ENCODE results near the gene SPATS1. TPM values are rescaled to one million over a fixed set of nuclear protein-coding genes. Genes with fewer than 3 reads are reported as not detected.

The SPATS1 gene
- total and polyA plus RNA-seq, 2 donors (not counting 1 experiment from before 2014, with no cell fraction given): not detected

DNA sequence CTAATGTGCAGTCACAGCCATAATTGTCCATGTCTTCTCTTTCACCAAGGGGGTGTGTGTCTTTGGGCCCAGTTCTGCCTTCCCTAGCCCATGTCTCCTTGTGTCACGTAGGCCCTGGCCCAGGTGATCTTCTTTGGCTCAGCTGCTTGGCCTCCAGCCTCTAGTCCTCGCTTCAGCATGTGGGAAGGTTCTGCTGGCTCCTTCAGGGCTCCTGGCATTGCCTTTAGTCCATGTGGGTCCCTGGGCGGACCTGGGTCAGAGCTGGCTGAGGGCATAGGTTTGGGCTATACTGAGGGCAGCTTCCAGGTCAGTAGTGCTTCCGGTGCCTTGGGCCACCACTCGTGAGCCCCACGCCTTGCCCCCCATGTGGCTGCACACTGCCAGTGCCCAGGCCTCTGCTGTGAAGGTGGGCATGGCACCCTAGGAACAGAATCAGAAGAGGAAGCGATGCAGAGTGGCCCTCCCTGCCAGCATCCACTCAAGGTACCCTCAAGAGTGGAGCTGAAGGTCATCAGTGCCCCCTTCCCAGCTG is 42.1 kb upstream of the SPATS1 start:
- ATAC-seq (ENCODE audit: low read depth) (no peak), DNase-seq (no peak)
- Mint-ChIP-seq H3K9me3 (ENCODE audit: insufficient read depth) (no peaks in the 10 kb centered on the region), H3K4me1 (peaks cover 3% of the 10 kb centered on the region), H3K4me3 (no peak overlapping the region), H3K27ac (no peak overlapping the region), H3K27me3 (peaks cover 16% of the 10 kb centered on the region)
- no peak overlapping the region for H3K4me2 ChIP-seq (replicated peaks; ENCODE audit: low read depth, low read length, poor library complexity, severe bottlenecking)
- H3K9me3 ChIP-seq (ENCODE audit: control extremely low read depth in 1 of 3, control insufficient read depth in 2 of 3, insufficient read depth in 1 of 3, low read length in 2 of 3): peaks cover 0 to 7% (median 0%) of the 10 kb centered on the region in 3 donors
- H3K79me2 ChIP-seq (ENCODE audit: control insufficient read depth, insufficient read depth, low read length): no peaks in the 10 kb centered on the region
- POLR2A ChIA-PET: interaction anchor here (1.0 kb wide), 1 partner anchor 32 kb away, joined by 3 read pairs; no protein-coding TSS in a partner anchor
- intact Hi-C loops (cut with micrococcal nuclease): no loop called here
- H4K20me1 ChIP-seq (ENCODE audit: control insufficient read depth, insufficient read depth, low read length, poor library complexity, severe bottlenecking): peaks cover 7% of the 10 kb centered on the region
- H3K36me3 ChIP-seq (replicated peaks in 1 of 2; ENCODE audit: control extremely low read depth in 1 of 2, control insufficient read depth in 1 of 2, extremely low read depth in 1 of 2, insufficient read depth in 2 of 2, low read length in 1 of 2): peaks cover 0 to 46% of the 10 kb centered on the region in 2 experiments
- H3K27ac ChIP-seq (ENCODE audit: low read length in 2 of 2): no peak overlapping the region
- TF ChIP-seq, protein P1, sequence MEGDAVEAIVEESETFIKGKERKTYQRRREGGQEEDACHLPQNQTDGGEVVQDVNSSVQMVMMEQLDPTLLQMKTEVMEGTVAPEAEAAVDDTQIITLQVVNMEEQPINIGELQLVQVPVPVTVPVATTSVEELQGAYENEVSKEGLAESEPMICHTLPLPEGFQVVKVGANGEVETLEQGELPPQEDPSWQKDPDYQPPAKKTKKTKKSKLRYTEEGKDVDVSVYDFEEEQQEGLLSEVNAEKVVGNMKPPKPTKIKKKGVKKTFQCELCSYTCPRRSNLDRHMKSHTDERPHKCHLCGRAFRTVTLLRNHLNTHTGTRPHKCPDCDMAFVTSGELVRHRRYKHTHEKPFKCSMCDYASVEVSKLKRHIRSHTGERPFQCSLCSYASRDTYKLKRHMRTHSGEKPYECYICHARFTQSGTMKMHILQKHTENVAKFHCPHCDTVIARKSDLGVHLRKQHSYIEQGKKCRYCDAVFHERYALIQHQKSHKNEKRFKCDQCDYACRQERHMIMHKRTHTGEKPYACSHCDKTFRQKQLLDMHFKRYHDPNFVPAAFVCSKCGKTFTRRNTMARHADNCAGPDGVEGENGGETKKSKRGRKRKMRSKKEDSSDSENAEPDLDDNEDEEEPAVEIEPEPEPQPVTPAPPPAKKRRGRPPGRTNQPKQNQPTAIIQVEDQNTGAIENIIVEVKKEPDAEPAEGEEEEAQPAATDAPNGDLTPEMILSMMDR (IDR thresholded peaks at IDR 0.05): no peak
- peaks cover 0 to 27% (median 16%) of the 10 kb centered on the region in 4 experiments for H3K27me3 ChIP-seq (replicated peaks in 1 of 4; ENCODE audit: control extremely low read depth in 1 of 4, control insufficient read depth in 3 of 4, insufficient read depth in 4 of 4, low read length in 3 of 4)
- no peak overlapping the region for H2AFZ ChIP-seq (ENCODE audit: insufficient read depth, low read depth, low read length, poor library complexity, severe bottlenecking)
- H3K9ac ChIP-seq (ENCODE audit: low read length): no peak overlapping the region
- H3K4me1 ChIP-seq (ENCODE audit: control insufficient read depth in 2 of 2, insufficient read depth in 2 of 2, low read length in 2 of 2): peaks cover 13 to 19% of the 10 kb centered on the region in 2 donors
- no peak overlapping the region for H3K4me3 ChIP-seq (ENCODE audit: control extremely low read depth in 1 of 5, extremely low read depth in 1 of 5, insufficient read depth in 1 of 5, low read depth in 2 of 5, low read length in 4 of 5)
- WGBS (ENCODE audit: insufficient coverage): 83% methylated on average over 7 of the region's 7 CpGs
- CTCF ChIA-PET: interaction anchor here (9.6 kb wide), 1 partner anchor 32 kb away, joined by 107 read pairs; the partner anchor contains the start of gene TMEM151B

GRCh38 chr6:44301106-44301505 is 41.3 kb upstream of the SPATS1 start:
- H3K4me3 ChIP-seq (ENCODE audit: control extremely low read depth in 1 of 5, extremely low read depth in 1 of 5, insufficient read depth in 1 of 5, low read depth in 2 of 5, low read length in 4 of 5): no peak overlapping the region
- Mint-ChIP-seq H3K4me1 (peaks cover 3% of the 10 kb centered on the region), H3K4me3 (no peak overlapping the region), H3K27ac (no peak overlapping the region), H3K9me3 (ENCODE audit: insufficient read depth) (no peaks in the 10 kb centered on the region), H3K27me3 (peaks cover 11% of the 10 kb centered on the region)
- TF ChIP-seq, protein P1 (IDR thresholded peaks at IDR 0.05): no peak
- no peak for TF ChIP-seq EZH2 (IDR thresholded peaks at IDR 0.05; ENCODE audit: borderline replicate concordance, insufficient read depth, low read depth, low read length, poor library complexity, severe bottlenecking)
- POLR2A ChIA-PET: interaction anchor here (1.0 kb wide), 1 partner anchor 32 kb away, joined by 3 read pairs; no protein-coding TSS in a partner anchor
- ATAC-seq (ENCODE audit: low read depth) (no peak), DNase-seq (no peak)
- no peak overlapping the region for H3K27ac ChIP-seq (ENCODE audit: low read length in 2 of 2)
- peaks cover 0 to 53% of the 10 kb centered on the region in 2 experiments for H3K36me3 ChIP-seq (replicated peaks in 1 of 2; ENCODE audit: control extremely low read depth in 1 of 2, control insufficient read depth in 1 of 2, extremely low read depth in 1 of 2, insufficient read depth in 2 of 2, low read length in 1 of 2)
- peaks cover 0 to 22% (median 11%) of the 10 kb centered on the region in 4 experiments for H3K27me3 ChIP-seq (replicated peaks in 1 of 4; ENCODE audit: control extremely low read depth in 1 of 4, control insufficient read depth in 3 of 4, insufficient read depth in 4 of 4, low read length in 3 of 4)
- CTCF ChIA-PET: interaction anchor here (9.6 kb wide), 1 partner anchor 33 kb away, joined by 107 read pairs; the partner anchor contains the start of gene TMEM151B
- 100% methylated on average over 8 of the region's 8 CpGs for WGBS (ENCODE audit: insufficient coverage)
- no peak overlapping the region for H2AFZ ChIP-seq (ENCODE audit: insufficient read depth, low read depth, low read length, poor library complexity, severe bottlenecking)
- peaks cover 7% of the 10 kb centered on the region for H4K20me1 ChIP-seq (ENCODE audit: control insufficient read depth, insufficient read depth, low read length, poor library complexity, severe bottlenecking)
- H3K9me3 ChIP-seq (ENCODE audit: control extremely low read depth in 1 of 3, control insufficient read depth in 2 of 3, insufficient read depth in 1 of 3, low read length in 2 of 3): peaks cover 0 to 7% (median 0%) of the 10 kb centered on the region in 3 donors
- H3K4me2 ChIP-seq (replicated peaks; ENCODE audit: low read depth, low read length, poor library complexity, severe bottlenecking): no peak overlapping the region
- H3K79me2 ChIP-seq (ENCODE audit: control insufficient read depth, insufficient read depth, low read length): no peaks in the 10 kb centered on the region
- H3K4me1 ChIP-seq (ENCODE audit: control insufficient read depth in 2 of 2, insufficient read depth in 2 of 2, low read length in 2 of 2): peaks cover 13 to 18% of the 10 kb centered on the region in 2 donors
- H3K9ac ChIP-seq (ENCODE audit: low read length): no peak overlapping the region
- intact Hi-C loops (cut with micrococcal nuclease): no loop called here
